Natural killer cell (primary cell): ENCODE results near the gene MAP1LC3B2. TPM values are rescaled to one million over a fixed set of nuclear protein-coding genes. Genes with fewer than 3 reads are reported as not detected.

Experiments used
- ATAC-seq, 3 donors: fragments of 150-1000 bp in 2 of 3; fragments of 200-7000 bp in 1 of 3; cut with Tn5 transposase; 1 replicate in 1 of 3; 2 replicates in 2 of 3; pipeline ENCODE4 v1.10.0; 2021; ENCODE audit warnings: mild to moderate bottlenecking in 2 of 3, moderate library complexity in 2 of 3
- DNase-seq, 2 donors: peaks; one replicate each; pipeline versions ENCODE4 v3.0.0 to v3.0.0-alpha.2; 2013 to 2021; ENCODE audit warnings: mixed read lengths in 1 of 2
- H3K27ac ChIP-seq: one replicate; pipeline ENCODE4 v1.5.1; 2013; ENCODE audit warnings: mild to moderate bottlenecking, low read length
- H3K27me3 ChIP-seq: one replicate; pipeline ENCODE4 v1.6.1; 2013; ENCODE audit warnings: low read length; ENCODE audit not compliant: control insufficient read depth, insufficient read depth
- H3K36me3 ChIP-seq: one replicate; pipeline ENCODE4 v1.6.1; 2013; ENCODE audit warnings: low read length; ENCODE audit not compliant: control insufficient read depth, insufficient read depth
- H3K4me1 ChIP-seq: one replicate; pipeline ENCODE4 v1.6.1; 2013; ENCODE audit warnings: low read length; ENCODE audit not compliant: control insufficient read depth, insufficient read depth
- H3K4me3 ChIP-seq: one replicate; pipeline ENCODE4 v1.5.1; 2013; ENCODE audit warnings: low read length
- H3K9me3 ChIP-seq: one replicate; pipeline ENCODE4 v1.6.1; 2013; ENCODE audit warnings: low read length; ENCODE audit not compliant: control insufficient read depth, insufficient read depth
- H3K27ac Mint-ChIP-seq, 2 donors: one replicate each; pipeline ENCODE4 v1.8.0; 2022; ENCODE audit warnings: mild to moderate bottlenecking in 2 of 2, mixed read lengths in 2 of 2, moderate library complexity in 1 of 2
- H3K27me3 Mint-ChIP-seq, 2 donors: one replicate each; pipeline ENCODE4 v1.8.0; 2022; ENCODE audit warnings: low read depth in 2 of 2, mixed read lengths in 2 of 2
- H3K36me3 Mint-ChIP-seq: one replicate; pipeline ENCODE4 v1.8.0; 2022; ENCODE audit warnings: mixed read lengths
- H3K4me1 Mint-ChIP-seq, 2 donors: one replicate each; pipeline ENCODE4 v1.8.0; 2022; ENCODE audit warnings: mixed read lengths in 2 of 2
- H3K4me3 Mint-ChIP-seq: one replicate; pipeline ENCODE4 v1.8.0; 2022; ENCODE audit warnings: mild to moderate bottlenecking, moderate library complexity, mixed read lengths
- H3K9me3 Mint-ChIP-seq, 2 donors: one replicate each; pipeline ENCODE4 v1.8.0; 2022; ENCODE audit warnings: mixed read lengths in 2 of 2
- WGBS: methylation state at CpG from one replicate; pipeline ENCODE4 v1.1.7; 2013; ENCODE audit warnings: missing lambda C conversion rate; ENCODE audit not compliant: insufficient coverage; 5-methylcytosine and 5-hydroxymethylcytosine counted together
- intact Hi-C: fragments of 100-400 bp; cut with micrococcal nuclease; formaldehyde crosslinking; loops from one replicate; pipeline ENCODE4 v1.14.2; 2022
- total RNA-seq, 4 donors: library from RNA; stranded (reverse); fragments of 120-200 nt in 1 of 4; gene quantifications; one replicate each; pipeline versions ENCODE4 v1.2.3 to v1.2.4, GENCODE V29; 2013 to 2022
- TF ChIP-seq, protein P1 (sequence below): fragments of 200-600 bp; IDR thresholded peaks from one replicate; pipeline ENCODE4 v1.8.0; 2022; ENCODE audit warnings: antibody characterized with exemption

MAP1LC3B2 gene
- total RNA-seq, 3 donors from 2014 or later (not counting 1 experiment from before 2014, with no cell fraction given) = 1.5 to 3.7 (median 3.3) TPM

DNA sequence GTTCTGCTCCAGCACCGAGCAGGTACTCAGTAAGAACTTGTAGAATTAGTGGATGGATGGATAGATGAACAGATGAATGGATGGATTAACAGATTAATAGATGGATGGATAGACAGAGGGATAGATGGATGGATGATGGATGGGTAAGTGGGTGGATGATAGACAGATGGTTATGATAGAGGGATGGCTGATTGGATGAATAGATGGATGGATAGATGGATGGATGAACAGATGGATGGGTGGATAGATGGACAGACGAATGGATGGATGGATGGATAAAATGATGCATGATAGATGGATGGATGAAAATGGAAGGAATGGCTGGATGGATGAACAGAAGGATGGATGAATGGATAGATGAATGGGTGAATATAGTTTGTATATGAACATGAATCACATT lies 8.0 kb upstream of the MAP1LC3B2 start:
- no peak overlapping the region for H3K4me3 ChIP-seq
- H3K36me3 Mint-ChIP-seq = no peaks in the 10 kb centered on the region
- H3K4me1 ChIP-seq = peaks cover 9% of the 10 kb centered on the region
- no peaks in the 10 kb centered on the region for H3K36me3 ChIP-seq
- WGBS = 91% methylated on average over 2 of the region's 2 CpGs
- ATAC-seq (no peak), DNase-seq (no peak)
- H3K27me3 Mint-ChIP-seq = peaks cover 18 to 19% of the 10 kb centered on the region in 2 donors
- H3K9me3 ChIP-seq = no peaks in the 10 kb centered on the region
- no peak overlapping the region for H3K27ac Mint-ChIP-seq
- TF ChIP-seq, protein P1, sequence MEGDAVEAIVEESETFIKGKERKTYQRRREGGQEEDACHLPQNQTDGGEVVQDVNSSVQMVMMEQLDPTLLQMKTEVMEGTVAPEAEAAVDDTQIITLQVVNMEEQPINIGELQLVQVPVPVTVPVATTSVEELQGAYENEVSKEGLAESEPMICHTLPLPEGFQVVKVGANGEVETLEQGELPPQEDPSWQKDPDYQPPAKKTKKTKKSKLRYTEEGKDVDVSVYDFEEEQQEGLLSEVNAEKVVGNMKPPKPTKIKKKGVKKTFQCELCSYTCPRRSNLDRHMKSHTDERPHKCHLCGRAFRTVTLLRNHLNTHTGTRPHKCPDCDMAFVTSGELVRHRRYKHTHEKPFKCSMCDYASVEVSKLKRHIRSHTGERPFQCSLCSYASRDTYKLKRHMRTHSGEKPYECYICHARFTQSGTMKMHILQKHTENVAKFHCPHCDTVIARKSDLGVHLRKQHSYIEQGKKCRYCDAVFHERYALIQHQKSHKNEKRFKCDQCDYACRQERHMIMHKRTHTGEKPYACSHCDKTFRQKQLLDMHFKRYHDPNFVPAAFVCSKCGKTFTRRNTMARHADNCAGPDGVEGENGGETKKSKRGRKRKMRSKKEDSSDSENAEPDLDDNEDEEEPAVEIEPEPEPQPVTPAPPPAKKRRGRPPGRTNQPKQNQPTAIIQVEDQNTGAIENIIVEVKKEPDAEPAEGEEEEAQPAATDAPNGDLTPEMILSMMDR = no peak
- H3K27ac ChIP-seq = no peak overlapping the region
- H3K4me3 Mint-ChIP-seq = no peak overlapping the region
- no peaks in the 10 kb centered on the region for H3K27me3 ChIP-seq
- H3K4me1 Mint-ChIP-seq = peaks cover 5 to 7% of the 10 kb centered on the region in 2 donors
- intact Hi-C loops = no loop called here
- no peaks in the 10 kb centered on the region for H3K9me3 Mint-ChIP-seq

DNA sequence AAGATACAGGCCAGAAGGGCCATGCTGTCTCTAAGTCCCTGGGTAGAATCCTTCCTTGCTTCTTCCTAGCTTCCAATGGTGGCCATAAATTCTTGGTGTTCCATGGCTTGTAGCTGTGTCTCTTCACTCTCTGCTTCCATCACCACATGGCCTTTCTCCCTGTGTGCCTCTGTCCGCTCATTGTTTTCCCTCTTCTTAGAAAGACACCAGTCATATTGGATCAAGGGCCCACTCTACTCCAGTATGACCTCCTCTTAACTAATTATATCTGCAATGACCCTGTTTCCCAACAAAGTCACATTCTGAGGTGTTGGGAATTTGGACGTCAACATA lies 7.6 kb upstream of the MAP1LC3B2 start:
- 91% methylated on average over 2 of the region's 2 CpGs for WGBS
- H3K9me3 ChIP-seq = no peaks in the 10 kb centered on the region
- no peaks in the 10 kb centered on the region for H3K36me3 ChIP-seq
- Mint-ChIP-seq H3K27me3 (peaks cover 18 to 21% of the 10 kb centered on the region in 2 donors), H3K4me3 (no peak overlapping the region), H3K9me3 (no peaks in the 10 kb centered on the region), H3K4me1 (peaks cover 5 to 7% of the 10 kb centered on the region in 2 donors), H3K27ac (no peak overlapping the region), H3K36me3 (no peaks in the 10 kb centered on the region)
- H3K27ac ChIP-seq = no peak overlapping the region
- peaks cover 9% of the 10 kb centered on the region for H3K4me1 ChIP-seq
- no peak for ATAC-seq
- intact Hi-C loops = no loop called here
- TF ChIP-seq, protein P1 = no peak
- no peaks in the 10 kb centered on the region for H3K27me3 ChIP-seq
- no peak overlapping the region for H3K4me3 ChIP-seq
- DNase-seq = no peak

DNA sequence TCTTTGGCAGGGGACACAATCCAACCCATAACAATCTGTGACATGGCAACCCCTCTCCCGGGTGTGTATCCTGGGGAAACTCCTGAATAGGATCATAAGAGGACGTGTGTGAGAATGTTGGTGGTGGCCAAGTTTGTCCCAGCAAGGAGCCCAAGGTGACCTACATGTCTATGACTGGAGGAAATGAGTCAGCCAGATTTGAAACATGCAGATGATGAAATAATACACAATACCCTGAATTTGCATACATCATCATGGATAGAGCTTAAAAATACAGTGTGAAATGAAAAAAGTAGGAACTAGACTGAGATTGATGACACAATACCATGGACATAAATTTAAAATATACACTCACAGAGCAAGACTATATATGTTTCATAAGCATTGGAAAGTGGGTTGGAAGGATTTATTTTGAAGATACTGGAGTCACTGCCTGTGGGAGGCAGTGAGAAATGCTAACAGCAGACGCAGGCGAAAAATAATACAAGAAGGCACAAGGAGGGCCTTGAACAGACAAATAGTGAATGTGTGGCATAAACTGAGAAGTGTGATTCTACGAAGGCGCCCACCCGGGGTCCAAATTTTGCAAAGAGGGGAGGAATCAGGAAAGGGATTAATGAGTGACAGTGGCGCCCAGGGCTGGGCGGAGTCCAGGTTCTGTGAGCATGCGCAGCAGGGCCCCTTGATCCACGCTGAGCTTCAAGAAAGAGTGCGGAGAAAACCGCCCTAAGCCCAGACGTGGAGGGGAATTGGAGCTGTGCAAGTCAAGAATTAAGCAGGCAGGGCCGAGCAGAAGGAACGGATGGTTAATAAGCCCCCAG lies 7.0 kb upstream of the MAP1LC3B2 start:
- 96% methylated on average over 16 of the region's 16 CpGs for WGBS
- no peaks in the 10 kb centered on the region for H3K9me3 ChIP-seq
- peak overlapping the region; percentile 23 for H3K27ac ChIP-seq
- DNase-seq (peak in 1 of 2 donors; percentile 19), ATAC-seq (peak in 2 of 3 donors; percentile 13 to 73)
- peaks cover 9% of the 10 kb centered on the region for H3K4me1 ChIP-seq
- TF ChIP-seq, protein P1 = no peak
- Mint-ChIP-seq H3K27me3 (peaks cover 21 to 23% of the 10 kb centered on the region in 2 donors), H3K36me3 (no peaks in the 10 kb centered on the region), H3K9me3 (no peaks in the 10 kb centered on the region), H3K27ac (no peak overlapping the region), H3K4me1 (peaks cover 5 to 7% of the 10 kb centered on the region in 2 donors), H3K4me3 (no peak overlapping the region)
- no peak overlapping the region for H3K4me3 ChIP-seq
- intact Hi-C loops = no loop called here
- no peaks in the 10 kb centered on the region for H3K36me3 ChIP-seq
- H3K27me3 ChIP-seq = no peaks in the 10 kb centered on the region
